T-helper 22 cell (primary cell): ENCODE results near the gene OPRL1.

ENCODE experiments used
- DNase-seq: peaks from one replicate; pipeline ENCODE4 v3.0.0-alpha.2; 2020; ENCODE audit warnings: low read depth

OPRL1 gene

GRCh38 chr20:64144144-64144912 is 64.4 kb downstream of the OPRL1 start:
- DNase-seq, result no peak

- no peak for DNase-seq
Measured at GRCh38 chr20:64145458-64146300, 65.8 kb downstream of the OPRL1 start.

- no peak for DNase-seq
Measured at GRCh38 chr20:64146301-64146935, 66.5 kb downstream of the OPRL1 start.

GRCh38 chr20:64146936-64147477 is 67.1 kb downstream of the OPRL1 start:
- DNase-seq, result no peak

GRCh38 chr20:64148581-64148980 is 68.7 kb downstream of the OPRL1 start:
- no peak for DNase-seq

- DNase-seq, result no peak
Measured at GRCh38 chr20:64149141-64149540, 69.3 kb downstream of the OPRL1 start.

GRCh38 chr20:64149809-64150560 is 70.1 kb downstream of the OPRL1 start:
- DNase-seq, result no peak
